Measurements from ENCODE around the gene ETS1.
A peak's percentile ranks its signal among the peaks of the same experiment; 100 is the strongest.
"Not testable (repeated sequence)": the region's sequence is repeated elsewhere in the genome, so short reads cannot be mapped to it uniquely, and the experiment has no call there.

ETS1 gene

DNA sequence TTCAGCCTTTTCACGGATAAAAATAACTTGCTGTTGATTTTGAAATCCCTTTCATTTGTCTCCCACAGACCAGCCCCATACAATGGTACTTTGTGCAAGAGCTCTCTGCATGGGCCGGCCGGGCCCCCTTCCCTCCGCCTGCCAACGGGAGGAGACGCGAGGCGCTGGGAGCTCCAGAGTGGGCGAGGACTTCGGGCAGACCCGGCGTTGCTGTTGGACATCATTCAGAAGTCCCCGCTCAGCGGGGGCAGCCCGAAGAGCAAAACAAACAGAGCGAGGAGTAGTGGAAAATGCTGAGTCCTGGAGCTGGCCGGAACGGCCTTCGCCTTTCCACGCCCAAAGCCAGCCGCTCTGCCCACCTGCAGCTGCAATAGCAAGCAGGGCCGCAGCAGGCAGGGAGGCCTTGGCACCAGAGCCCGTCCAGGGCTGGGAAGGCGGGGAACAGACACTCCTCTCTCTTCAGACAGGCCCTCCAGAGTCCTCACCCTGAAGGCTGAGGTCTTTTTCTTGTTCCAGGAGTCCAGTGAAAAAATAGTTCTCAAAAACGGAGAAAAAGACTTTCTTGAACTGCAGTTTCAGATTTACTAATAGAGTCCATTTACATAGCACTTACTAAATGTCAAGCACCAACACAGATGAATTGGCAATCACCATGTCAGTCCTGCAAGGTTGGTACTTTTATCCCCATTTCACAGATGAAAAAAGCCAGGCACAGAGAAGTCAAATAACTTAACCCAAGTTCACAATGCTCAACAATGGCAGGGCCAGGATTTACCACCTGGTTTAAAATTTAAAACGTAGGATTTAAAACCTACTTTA is 135.5 kb downstream of the ETS1 start:
- peak overlapping the region; percentile 54 for H3K4me2 ChIP-seq (ENCODE audit: low read length)
- no peaks in the 10 kb centered on the region for H3K27me3 ChIP-seq (ENCODE audit: insufficient read depth, low read length)
- H3K4me3 ChIP-seq (ENCODE audit: low read depth, low read length, poor library complexity, severe bottlenecking): no peak overlapping the region
- TF ChIP-seq EZH2 (IDR thresholded peaks at IDR 0.05; ENCODE audit: borderline replicate concordance, low read length): no peak
- TF ChIP-seq, protein P1, sequence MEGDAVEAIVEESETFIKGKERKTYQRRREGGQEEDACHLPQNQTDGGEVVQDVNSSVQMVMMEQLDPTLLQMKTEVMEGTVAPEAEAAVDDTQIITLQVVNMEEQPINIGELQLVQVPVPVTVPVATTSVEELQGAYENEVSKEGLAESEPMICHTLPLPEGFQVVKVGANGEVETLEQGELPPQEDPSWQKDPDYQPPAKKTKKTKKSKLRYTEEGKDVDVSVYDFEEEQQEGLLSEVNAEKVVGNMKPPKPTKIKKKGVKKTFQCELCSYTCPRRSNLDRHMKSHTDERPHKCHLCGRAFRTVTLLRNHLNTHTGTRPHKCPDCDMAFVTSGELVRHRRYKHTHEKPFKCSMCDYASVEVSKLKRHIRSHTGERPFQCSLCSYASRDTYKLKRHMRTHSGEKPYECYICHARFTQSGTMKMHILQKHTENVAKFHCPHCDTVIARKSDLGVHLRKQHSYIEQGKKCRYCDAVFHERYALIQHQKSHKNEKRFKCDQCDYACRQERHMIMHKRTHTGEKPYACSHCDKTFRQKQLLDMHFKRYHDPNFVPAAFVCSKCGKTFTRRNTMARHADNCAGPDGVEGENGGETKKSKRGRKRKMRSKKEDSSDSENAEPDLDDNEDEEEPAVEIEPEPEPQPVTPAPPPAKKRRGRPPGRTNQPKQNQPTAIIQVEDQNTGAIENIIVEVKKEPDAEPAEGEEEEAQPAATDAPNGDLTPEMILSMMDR (IDR thresholded peaks at IDR 0.05; ENCODE audit: low read length): no peak
- peaks cover 4% of the 10 kb centered on the region; the same call in 1 of the 2 replicates for H3F3A ChIP-seq (ENCODE audit: insufficient read depth, low read length)
- H3K9me3 ChIP-seq (ENCODE audit: low read length): no peaks in the 10 kb centered on the region
- H3K9me2 ChIP-seq (ENCODE audit: low read depth, low read length): no peaks in the 10 kb centered on the region
- no peak overlapping the region for H3K27ac ChIP-seq (ENCODE audit: low read depth, low read length, poor library complexity, severe bottlenecking)
- peaks cover 14% of the 10 kb centered on the region for H3K36me3 ChIP-seq (ENCODE audit: insufficient read depth, low read length)
- H2AFZ ChIP-seq (ENCODE audit: low read length): no peak overlapping the region
- H3K4me1 ChIP-seq (ENCODE audit: insufficient read depth, low read length, severe bottlenecking): peaks cover 16% of the 10 kb centered on the region
- H3K79me2 ChIP-seq (ENCODE audit: insufficient read depth, low read length): no peaks in the 10 kb centered on the region
- no peak overlapping the region for H3K9ac ChIP-seq (ENCODE audit: low read length)
- H4K20me1 ChIP-seq (ENCODE audit: insufficient read depth, low read length): no peaks in the 10 kb centered on the region

DNA sequence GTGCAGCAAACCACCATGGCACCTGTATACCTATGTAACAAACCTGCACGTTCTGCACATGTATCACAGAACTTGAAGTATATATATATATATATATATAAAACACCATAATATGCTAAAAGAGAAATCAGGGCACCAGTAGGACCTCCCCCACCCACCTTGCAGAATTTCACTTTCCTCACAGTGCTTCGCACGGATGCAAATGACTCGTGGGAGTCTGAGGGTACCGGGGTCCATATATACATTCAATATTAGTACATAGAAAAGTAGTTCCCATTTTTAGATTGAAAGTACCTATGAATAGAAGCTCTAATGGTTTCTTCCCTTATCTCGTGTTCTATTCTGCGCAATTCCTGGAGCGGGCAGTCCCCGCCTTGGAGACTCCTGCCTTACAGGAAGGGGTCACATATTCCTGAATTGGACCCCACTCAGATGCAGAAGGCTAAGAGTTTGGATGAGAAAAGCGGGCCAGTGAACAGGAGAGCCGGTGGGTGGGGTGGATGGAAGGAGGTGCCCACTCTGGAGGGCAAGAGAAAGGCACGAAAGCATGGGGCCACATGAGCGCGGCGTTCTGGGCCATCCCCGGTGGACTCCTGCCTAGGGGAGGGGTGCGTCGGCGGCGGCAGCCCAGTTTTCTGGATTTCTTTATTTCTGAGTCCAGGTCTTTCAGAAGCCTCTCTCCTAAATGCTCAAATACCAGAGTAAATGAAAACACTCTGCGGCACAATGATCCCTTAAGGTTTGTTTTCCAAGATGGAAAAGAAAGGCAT is 136.3 kb downstream of the ETS1 start:
- H3K36me3 ChIP-seq (ENCODE audit: insufficient read depth, low read length): peaks cover 6% of the 10 kb centered on the region
- TF ChIP-seq, protein P1 (IDR thresholded peaks at IDR 0.05; ENCODE audit: low read length): no peak
- TF ChIP-seq EZH2 (IDR thresholded peaks at IDR 0.05; ENCODE audit: borderline replicate concordance, low read length): no peak
- no peaks in the 10 kb centered on the region for H3K27me3 ChIP-seq (ENCODE audit: insufficient read depth, low read length)
- no peak overlapping the region for H3K27ac ChIP-seq (ENCODE audit: low read depth, low read length, poor library complexity, severe bottlenecking)
- no peaks in the 10 kb centered on the region for H3K9me3 ChIP-seq (ENCODE audit: low read length)
- peaks cover 4% of the 10 kb centered on the region; the same call in 1 of the 2 replicates for H3F3A ChIP-seq (ENCODE audit: insufficient read depth, low read length)
- H4K20me1 ChIP-seq (ENCODE audit: insufficient read depth, low read length): no peaks in the 10 kb centered on the region
- peaks cover 16% of the 10 kb centered on the region for H3K4me1 ChIP-seq (ENCODE audit: insufficient read depth, low read length, severe bottlenecking)
- H3K79me2 ChIP-seq (ENCODE audit: insufficient read depth, low read length): no peaks in the 10 kb centered on the region
- no peaks in the 10 kb centered on the region for H3K9me2 ChIP-seq (ENCODE audit: low read depth, low read length)
- peak overlapping the region; percentile 54 for H3K4me2 ChIP-seq (ENCODE audit: low read length)
- H3K9ac ChIP-seq (ENCODE audit: low read length): no peak overlapping the region
- H3K4me3 ChIP-seq (ENCODE audit: low read depth, low read length, poor library complexity, severe bottlenecking): no peak overlapping the region
- H2AFZ ChIP-seq (ENCODE audit: low read length): no peak overlapping the region

DNA sequence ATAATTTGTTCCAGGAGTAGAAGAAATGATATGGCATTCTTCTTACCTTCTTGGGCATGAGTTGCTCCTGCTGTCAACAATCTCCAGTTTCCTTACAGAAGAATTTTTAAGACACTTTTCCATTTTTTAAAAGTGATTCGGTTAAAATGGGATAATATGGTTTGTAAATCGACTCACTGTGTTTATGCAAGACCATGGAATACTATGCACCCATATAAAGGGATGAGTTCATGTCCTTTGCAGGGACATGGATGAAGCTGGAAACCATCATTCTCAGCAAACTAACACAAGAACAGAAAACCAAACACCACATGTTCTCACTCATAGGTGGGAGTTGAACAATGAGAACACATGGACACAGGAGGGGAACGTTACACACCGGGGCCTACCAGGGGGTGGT is 136.9 kb downstream of the ETS1 start:
- H3K27ac ChIP-seq (ENCODE audit: low read depth, low read length, poor library complexity, severe bottlenecking); H3K4me2 ChIP-seq (ENCODE audit: low read length); H3K27me3 ChIP-seq (ENCODE audit: insufficient read depth, low read length); H3K9me2 ChIP-seq (ENCODE audit: low read depth, low read length); H3K79me2 ChIP-seq (ENCODE audit: insufficient read depth, low read length); H3K4me3 ChIP-seq (ENCODE audit: low read depth, low read length, poor library complexity, severe bottlenecking); H3K9ac ChIP-seq (ENCODE audit: low read length); H3K9me3 ChIP-seq (ENCODE audit: low read length); H4K20me1 ChIP-seq (ENCODE audit: insufficient read depth, low read length); H2AFZ ChIP-seq (ENCODE audit: low read length); H3F3A ChIP-seq (ENCODE audit: insufficient read depth, low read length); H3K36me3 ChIP-seq (ENCODE audit: insufficient read depth, low read length): not testable (repeated sequence)
- H3K4me1 ChIP-seq (ENCODE audit: insufficient read depth, low read length, severe bottlenecking): peaks cover 16% of the 10 kb centered on the region

Measured in OCI-LY1 (cell line).